Measurements from ENCODE around the gene GXYLT2.

Gene GXYLT2

DNA sequence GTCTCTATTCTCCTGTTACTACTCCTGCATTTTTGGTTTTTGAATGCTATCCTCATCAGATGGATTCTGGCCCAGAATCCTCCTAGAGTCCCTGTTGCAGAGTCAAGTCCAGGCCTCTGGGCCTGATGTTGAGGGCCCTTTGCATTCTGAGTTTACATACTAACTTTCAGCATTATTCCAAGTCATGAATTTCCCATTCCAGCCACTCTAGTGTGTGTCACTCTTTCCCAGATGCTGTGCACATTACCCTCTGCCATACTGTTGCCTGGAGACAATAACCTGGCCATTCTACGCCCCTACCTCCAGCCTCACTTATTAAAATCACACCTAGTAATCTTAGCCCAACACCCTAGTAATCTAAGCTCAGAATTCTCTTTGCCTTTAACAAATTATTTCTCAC is 53.4 kb downstream of the GXYLT2 start:
- no peak for DNase-seq

DNA sequence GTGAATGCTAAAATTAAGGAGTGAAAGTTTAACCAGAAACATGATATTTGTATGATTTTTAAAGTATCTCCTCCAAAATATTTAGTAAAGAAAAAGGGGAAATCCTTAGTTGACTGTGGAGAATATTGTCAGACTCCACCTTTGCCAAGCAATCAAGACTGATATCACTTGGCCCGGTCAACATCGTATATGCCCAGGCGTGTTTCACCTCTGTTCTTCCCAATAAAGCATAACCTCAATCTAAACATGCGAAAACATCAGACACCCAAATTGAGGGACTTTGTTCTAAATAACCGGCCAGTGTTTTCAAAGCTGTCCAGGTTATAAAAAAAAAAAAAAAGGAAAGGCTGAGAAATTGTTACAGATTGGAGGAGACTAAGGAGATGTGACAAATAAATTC is 54.6 kb downstream of the GXYLT2 start:
- DNase-seq, result no peak

DNA sequence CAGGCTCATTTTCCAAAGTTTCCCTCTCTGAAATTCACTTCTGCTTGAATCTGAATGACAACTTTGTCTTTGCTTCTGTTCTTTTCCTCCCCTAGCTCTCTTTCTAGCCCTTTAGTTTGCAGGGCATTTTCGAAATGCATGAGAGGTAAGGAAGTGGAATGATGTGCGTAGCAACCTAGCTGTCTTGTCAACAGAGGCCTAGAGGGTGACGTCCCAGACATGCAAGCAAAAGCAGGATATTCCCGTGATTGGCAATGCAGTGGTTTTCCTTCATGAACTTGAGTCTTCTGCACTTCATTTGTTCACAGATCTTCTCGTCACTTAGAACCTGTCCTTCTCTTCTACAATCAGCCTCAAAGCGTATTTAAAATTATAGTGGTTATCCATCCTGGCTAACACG is 56.9 kb downstream of the GXYLT2 start:
- no peak for DNase-seq

DNA sequence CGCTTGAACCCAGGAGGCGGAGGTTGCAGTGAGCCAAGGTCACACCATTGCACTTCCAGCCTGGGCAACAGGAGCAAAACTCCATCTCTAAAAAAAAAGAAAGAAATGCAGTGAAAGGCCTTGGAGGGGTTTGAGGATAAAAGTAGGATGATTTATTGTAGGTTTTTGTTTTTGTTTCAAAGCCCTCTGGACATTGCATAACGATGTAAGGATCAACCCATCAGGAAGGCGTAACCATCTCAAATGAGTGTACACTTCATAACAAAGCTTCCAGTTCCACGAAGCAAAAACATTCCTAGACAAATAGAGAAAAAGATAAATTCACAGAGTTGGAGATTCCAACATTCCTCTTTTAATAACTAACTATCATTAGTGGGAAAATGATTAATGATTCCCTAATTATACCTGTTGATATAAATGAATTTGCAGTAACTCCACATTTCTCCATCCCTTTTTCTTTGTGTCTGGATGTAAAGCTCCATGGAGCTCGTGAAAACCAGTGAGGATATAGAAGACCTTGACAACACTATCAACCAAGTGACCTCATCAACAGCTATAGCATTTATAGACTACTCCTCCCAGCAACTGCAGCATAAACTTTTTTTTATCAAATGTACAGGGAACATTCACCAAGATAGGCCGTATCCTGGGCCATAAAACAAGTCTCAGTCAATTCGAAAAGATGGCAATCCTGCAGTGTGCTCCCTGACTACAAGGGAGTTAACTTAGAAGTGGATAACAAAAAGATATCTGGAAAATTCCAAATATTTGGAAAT is 60.1 kb downstream of the GXYLT2 start:
- no peak for DNase-seq

DNA sequence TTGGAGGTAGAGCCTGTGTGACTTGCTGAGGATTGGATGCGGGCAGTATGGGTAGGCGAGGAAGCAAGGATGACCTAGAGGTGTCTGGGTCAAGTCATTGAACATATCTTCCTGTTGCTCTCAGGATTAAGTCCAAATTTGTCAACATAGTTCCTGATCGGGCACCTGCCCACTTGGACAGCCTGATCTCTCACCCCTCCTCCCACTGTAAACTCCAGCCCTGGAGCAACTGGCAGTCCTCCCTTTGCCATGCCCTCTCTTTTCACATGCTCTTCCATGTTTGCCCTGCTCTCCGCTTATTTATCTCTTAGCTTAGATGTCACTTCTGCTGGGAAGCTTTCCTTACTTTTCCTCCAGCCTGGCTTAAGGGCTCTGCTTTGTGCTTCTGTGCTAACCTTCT is 61.2 kb downstream of the GXYLT2 start:
- no peak for DNase-seq

DNA sequence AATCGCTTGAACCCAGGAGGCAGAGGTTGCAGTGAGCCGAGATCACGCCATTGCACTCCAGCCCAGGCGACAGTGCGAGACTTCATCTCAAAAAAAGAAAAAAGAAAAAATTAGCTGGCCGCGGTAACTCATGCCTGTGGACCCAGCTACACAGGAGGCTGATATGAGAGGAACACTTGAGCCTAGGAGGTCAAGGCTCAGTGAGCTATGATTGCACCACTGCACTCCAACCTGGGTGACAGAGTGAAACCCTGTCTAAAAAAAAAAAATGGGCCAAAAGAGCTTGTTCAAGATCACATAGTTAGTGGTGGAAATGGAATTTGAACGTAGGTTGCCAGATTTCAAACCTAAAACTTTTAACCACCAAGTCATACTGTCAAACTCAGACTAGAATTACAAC is 62.5 kb downstream of the GXYLT2 start:
- no peak for DNase-seq

DNA sequence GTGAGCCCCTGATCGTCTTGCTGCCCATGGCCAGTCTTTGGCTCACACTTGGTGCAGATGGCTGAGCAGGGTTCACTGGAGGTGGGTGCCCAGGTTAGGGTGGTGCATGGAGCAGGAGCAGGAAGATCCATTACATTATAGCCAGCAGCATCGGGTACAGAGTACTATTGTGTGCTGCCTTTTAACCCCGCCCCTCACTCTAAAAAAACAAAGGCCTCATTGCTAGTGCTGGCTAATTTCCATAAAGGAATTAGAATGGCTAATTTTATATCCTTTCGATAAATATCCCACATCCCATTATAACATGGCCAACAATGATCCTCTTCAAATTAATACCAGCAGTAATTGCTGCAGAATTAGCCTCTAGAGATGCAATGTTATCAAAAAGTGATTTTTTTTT is 63.0 kb downstream of the GXYLT2 start:
- DNase-seq, result no peak

DNA sequence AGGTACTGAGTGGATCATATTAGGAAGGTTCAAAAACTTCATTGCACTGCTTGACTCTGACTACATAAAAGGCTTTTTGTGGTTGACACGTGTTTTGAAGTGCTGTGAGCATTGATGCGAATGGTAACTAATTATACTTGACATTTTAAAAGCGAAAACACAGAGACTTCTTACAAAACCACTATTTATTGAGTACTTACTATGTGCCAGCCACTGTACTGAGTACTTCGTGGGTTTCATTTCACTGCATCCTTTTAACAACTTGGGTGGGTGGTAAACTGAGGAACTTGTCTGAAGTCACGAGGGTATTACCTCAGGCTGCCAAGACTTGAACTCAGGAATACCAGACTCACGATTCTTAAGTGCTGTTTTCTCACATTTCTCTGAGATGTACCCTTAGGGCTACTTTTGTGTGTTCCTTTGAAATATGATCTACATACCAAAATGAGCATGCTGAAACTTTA is 63.4 kb downstream of the GXYLT2 start:
- DNase-seq, result peak in 2 of 6 experiments; percentile 17 to 23

DNA sequence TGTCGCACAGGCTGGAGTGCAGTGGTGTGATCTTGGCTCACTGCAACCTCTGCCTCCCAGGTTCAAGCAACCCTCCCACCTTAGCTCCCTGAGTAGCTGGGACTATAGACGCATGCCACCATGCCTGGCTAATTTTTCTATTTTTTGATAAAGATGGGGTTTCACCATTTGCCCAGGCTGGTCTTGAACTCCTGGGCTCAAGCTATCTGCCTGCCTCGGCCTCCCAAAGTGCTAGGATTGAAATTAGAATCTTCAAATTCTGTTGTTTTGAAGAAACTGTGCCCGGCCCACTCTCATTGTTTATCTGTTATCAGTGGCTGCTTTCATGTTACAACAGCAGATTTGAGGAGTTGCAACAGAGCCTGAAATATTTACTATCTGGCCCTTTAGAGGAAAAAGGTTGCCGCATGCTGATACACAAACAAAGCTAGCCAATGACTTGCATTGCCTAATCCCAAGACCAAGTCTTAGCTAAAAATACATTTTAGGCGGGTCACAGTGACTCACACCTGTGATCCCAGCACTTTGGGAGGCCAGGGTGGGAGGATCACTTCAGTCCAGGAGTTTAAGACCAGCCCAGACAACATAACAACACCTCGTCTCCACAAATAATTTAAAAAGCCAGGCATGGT is 65.6 kb downstream of the GXYLT2 start:
- no peak for DNase-seq

DNA sequence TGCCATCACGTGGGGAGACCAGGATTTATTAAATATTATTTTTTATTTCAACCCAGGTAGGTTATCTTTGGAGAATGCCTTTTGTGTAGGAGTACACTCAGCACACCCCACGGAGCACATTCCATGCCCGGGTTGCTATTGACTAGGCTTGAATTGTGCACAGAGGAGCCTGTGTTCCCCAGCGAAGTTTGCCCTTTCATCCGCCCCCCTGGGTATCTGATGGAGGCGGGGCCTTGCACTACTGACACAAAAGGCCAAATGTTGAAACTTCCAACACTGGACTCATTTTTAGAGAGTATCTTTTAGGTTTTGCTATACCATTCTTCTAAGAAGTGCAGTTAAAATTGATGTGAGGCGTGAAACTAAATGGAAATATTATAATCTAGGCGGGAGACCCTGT is 69.5 kb downstream of the GXYLT2 start:
- no peak for DNase-seq

DNA sequence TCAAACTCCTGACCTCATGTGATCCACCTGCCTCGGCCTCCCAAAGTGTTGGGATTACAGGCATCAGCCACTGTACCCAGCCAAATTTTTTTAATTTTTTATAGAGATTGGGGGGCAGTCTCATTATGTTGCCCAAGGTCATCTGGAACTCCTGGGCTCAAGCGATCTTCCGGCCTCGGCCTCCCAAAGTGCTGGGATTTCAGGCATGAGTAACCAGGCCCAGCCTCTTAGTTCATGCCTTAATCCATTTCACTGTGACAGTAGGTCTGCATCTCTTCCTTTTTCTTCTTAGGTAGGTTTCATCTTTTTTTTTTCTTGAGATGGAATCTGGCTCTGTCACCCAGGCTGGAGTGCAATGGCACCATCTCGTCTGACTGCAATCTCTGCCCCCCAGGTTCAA is 71.5 kb downstream of the GXYLT2 start:
- DNase-seq, result no peak

DNA sequence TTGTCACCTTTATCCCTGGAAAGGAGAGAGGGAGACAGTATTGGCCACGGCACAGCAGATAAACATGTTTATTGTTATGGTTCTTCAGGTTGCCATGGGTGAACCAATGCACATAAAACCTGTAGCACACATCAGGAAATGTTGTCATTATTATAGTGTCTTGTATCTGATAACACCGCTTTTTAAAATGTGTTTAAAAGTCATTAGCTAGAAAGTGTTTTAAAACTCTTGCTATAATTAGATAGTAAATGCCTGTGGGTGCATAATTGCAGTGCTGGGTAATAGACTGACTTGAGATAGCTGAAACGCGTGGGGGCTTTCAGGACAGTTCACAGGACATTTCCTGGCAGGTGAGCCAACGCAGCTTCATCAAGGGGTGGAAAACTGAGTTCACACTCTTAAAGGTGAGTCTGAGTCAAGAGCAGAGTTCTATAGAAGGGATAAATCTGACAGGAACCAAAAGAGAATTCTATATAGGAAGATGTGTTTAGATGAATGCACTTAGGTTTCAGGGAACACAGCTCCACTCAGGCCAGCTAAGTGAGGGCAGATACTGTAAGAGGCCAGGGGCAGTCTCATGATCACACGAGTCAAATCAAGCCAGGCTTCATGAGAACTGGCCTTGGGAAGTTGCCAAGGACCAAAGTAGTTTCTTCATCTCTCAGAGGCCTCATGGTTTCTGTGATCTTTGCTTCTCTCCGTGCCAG is 73.1 kb downstream of the GXYLT2 start:
- DNase-seq, result no peak

DNA sequence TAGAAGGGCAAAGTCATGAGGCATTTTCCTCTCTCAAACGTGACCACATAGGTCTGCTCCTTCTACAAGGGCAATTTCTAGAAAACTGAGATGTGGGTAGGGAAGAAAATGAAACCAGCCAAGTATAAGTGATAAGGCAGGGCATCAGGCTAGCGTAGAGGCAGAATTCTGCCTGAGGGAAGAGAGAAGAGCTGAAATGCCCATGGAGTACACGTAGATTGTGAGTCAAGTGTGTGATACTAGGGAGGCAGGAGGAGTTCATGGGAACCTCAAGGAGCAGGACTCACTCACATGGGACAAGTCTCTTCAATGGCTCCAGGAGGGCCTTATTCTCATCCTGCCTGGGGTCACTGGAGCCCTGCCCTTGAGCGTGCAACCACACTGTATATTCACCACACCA is 73.9 kb downstream of the GXYLT2 start:
- no peak for DNase-seq

DNA sequence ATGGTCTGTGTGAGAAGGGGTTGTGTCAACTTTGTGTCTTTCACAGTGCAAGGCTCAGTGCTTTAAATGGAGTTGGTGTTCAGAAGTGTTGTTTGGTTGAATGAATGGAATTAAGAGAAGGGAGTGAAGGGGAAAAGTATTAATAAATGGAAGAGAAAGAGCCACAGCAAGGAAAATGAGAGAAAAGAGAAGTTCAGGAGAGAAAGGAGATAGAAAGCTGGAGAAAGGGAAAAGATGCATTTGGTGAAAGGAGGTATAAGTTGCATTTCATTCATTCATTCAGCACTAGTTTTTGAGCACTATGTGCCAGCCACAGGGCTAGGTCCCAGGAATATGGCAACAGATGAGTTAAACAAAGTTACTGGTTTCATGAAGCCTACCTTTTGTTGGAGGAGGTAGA is 74.5 kb downstream of the GXYLT2 start:
- no peak for DNase-seq

DNA sequence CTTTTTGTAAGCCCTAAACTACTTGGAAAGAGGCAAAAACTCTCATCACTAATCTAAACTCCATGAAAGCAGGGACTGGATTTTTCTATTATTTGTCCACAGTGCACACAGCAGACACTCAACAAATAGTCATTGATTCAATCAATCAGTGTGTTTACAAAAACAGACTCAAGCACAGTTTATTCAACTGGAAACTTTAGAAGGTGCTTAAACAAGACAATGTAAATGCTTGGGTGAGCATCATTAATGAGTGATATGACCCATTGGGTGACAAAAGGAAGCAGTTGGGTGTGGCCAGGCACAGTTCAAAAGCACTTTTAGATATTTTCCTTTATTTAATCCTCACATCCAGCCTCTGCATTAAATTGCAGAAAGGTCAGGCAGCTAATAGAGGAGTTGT is 76.8 kb downstream of the GXYLT2 start:
- no peak for DNase-seq

DNA sequence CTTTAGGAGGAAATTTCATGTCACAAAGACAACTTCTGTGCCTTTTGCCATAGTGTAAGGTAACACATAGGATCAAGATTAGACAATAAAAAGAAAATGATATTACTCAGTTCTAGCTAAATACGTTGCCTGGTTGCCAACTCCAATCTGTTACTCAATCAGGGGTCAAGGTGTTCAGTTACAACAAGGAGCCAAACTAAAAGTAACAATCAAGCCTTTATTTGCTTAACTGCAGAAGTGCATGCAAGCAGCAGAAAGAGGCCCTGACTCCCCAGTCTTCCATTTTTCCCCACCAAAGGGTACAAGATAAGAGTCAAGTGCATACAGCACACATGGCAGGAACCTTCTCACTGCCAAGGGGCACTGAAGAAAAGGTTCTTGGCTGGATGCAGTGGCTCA is 80.4 kb downstream of the GXYLT2 start:
- no peak for DNase-seq

DNA sequence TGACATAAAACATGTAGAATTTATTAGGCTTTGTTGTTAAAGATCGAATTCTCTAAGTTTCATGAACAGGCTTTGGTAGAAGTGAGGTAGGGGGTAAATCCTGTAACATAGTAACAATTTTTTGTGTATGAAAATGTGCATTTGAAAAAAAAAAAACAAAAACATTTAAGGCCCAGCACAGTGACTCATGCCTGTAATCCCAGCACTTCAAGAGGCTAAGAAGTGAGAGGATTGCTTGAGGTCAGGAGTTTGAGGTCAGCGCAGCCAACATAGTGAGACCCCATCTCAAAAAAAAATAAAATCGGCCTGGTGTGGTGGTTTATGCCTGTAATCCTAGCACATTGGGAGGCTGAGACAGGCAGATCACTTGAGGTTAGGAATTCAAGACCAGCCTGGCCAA is 81.9 kb downstream of the GXYLT2 start:
- DNase-seq, result no peak

DNA sequence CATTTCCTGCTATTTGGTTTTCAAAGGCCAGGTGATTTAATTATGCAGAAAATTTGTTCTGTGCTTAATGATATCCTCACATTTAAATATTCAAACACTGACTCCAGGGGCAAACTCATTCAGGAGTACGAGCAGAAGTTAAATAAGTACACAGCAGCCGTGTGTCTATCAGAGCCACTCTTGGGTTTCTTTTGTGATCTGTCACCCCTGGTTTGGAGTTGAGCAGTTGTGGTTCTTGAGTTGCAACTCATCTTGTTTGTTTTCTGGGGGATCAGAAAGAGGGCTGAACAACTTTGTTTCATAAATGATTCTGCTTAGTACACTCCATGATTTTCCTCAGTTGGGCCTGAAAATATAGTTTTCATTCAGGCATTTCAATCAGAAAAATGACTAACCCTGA is 83.1 kb downstream of the GXYLT2 start:
- DNase-seq, result no peak

DNA sequence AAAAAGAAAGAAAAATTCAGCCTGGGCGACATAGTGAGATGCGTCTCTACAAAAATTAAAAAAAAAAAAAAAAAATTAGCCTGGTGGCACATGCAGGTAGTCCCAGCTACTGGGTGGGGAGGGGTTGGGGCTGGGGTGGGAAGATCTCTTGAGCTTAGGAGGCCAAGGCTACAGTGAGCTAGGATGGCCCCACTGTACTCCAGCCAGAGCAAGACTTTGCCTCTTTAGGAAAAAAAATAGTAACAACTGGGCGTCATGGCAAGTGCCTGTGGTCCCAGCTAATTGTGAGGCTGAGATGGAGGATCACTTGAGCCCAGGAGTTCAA is 84.8 kb downstream of the GXYLT2 start:
- DNase-seq, result no peak

DNA sequence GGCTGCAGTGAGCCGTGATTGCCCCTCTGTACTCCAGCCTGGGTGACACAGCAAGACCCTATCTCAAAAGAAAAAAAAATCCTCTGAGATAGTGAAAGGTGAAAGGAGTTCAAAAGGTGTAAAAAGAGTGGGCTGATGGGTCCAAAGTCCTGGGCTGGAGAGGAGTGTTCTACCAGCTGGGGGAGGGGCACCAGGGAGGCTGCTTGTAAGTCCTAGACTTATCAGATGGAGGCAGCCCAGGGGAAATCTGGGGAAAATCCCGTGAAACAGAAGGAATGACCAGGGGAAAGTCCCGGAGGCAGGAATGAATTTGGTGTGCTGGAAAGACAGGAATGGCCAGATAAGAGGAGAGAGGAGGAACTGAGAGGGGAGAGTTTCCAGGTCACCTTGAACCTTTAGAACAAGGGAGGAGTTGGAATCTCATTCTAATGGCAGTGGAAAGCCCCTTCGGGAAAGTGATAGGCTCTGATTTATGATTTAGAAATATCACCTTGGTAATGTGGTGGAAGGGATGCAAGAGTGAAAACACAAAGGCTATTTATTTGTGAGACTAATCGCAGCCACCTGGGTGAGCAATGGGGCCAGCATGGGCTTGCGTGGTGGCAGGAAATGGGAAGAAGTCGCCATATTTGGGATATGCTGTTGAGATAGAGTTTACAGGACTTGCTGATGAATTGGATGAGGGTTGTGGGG is 85.3 kb downstream of the GXYLT2 start:
- no peak for DNase-seq

DNA sequence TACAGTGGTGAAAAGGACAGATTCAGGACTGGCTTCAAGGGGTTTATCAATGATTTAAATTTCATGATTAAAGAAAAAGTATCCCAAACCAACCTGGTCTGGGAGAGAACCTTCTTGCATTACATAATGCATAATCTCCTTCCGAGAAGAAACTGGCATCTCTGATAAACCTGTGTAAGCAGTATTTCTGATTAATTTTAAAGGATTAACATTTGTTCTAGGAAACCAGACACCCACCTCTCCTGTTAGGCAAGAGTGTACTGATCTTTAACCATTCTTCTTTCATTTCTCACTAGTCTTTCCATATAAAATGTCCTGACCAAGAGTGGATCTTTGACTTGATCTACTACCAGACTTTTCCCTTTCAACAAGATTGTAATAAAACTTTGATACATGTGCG is 85.9 kb downstream of the GXYLT2 start:
- DNase-seq, result no peak

DNA sequence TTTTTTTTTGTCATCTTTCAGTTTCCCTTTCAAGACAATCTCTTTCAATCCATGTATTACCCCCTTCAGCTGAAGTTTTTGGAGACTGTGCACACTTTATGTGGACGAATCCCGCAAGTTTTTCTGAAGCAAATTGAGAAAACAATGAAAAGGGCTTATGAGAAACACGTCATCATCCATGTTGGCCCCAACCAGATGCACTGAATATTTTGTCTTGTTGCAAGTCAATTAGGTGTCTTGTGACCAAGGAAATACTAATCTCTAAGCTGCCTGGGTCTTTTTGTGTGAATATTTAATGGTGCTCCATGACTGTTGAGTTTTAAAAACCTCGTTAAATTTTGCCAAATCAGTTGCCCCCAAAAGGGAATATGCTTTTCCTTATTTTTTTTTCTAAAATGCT is 87.1 kb downstream of the GXYLT2 start:
- DNase-seq, result no peak

DNA sequence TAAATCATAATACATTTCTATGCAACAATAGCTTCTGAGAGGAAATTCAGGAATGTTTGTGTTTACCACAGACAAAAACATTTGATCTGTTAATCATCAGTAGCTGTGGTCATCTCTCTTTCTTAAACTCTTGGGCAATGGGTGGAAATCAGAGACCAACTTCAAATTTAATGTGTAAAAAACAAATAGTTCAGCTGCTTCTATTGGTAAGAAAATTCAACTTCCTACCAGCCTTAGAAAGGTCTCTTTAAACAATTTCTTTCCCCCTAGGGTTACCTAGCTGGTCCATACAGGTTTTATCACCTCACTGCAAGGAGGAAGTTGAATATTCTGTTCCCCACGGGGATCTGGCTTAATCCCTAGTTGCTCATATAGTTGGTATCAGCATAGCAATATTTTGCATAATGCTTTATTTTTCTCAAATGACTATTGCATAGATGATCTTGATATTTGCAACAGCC is 88.5 kb downstream of the GXYLT2 start:
- DNase-seq, result no peak

Data from stimulated activated naive CD4-positive, alpha-beta T cell (primary cell).